ENCODE results near the gene SULT1A1.
"Not testable (repeated sequence)": the region's sequence is repeated elsewhere in the genome, so short reads cannot be mapped to it uniquely, and the experiment has no call there.

The SULT1A1 gene

DNA sequence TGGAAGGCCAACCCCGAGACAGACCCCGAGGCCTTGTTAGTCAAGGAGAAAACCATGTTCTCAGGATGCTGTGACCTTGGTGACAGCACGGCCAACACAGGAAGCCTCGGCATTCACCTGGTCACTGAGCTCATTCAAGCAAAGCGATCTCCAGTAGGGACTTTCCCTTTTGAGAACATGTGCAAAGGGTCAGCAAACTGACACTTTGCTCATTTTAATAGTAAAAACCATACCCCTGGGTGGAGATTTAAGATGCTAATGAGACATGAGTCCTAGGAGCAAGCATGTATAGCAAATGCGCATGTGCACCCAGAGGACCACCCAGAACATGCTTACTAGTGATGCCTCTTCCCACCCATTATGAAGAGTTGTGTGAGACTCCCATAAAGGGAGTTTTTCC is 7.3 kb downstream of the SULT1A1 start:
- no peaks in the 10 kb centered on the region for H3K36me3 ChIP-seq (ENCODE audit: insufficient read depth, low read length)
- H3K9ac ChIP-seq (ENCODE audit: low read depth, low read length), result no peak overlapping the region
- H3K4me1 ChIP-seq (ENCODE audit: insufficient read depth, low read length), result peaks cover 3% of the 10 kb centered on the region; the same call in 1 of the 2 replicates
- no peaks in the 10 kb centered on the region for H3K9me3 ChIP-seq (ENCODE audit: control insufficient read depth, insufficient read depth, low read length)

DNA sequence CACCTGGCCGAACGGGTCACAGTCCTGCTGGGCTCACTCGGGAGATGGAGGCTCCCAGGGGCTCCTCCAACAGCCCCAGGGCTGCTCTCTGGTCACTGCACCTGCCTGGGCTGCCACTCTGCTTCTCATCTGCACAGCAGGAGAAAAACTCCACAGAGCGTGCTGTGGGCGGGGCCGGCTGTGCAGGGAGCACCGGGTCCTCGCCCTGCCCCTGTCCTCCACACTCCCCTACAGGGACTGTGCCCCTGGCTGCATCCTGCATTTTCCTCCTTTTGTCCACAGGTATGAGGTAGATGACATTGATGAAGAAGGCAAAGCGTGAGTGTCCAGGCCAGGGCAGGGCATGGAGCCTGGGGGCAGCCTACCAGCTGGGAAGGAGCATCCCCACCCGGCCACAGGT is 7.8 kb downstream of the SULT1A1 start:
- not testable (repeated sequence) for H3K9me3 ChIP-seq (ENCODE audit: control insufficient read depth, insufficient read depth, low read length); H3K9ac ChIP-seq (ENCODE audit: low read depth, low read length); H3K4me1 ChIP-seq (ENCODE audit: insufficient read depth, low read length); H3K36me3 ChIP-seq (ENCODE audit: insufficient read depth, low read length)

DNA sequence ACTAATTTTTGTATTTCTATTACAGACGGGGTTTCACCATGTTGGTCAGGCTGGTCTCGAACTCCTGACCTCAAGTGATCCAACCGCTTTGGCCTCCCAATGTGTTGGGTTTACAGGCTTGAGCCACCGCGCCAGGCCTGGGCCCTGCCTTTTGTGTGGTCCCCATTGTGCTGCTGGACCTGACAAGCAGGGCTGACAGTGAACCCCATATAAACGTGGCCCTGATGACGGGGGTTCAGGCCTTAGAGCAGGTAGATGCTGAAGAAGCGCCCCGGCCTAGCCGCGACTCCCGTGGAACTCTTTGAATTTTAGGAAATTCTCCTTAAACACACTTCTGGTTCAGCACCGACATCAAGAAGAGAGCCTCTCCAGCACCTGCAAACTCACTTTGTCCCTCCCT is 8.3 kb downstream of the SULT1A1 start:
- not testable (repeated sequence) for H3K9me3 ChIP-seq (ENCODE audit: control insufficient read depth, insufficient read depth, low read length); H3K36me3 ChIP-seq (ENCODE audit: insufficient read depth, low read length); H3K4me1 ChIP-seq (ENCODE audit: insufficient read depth, low read length); H3K9ac ChIP-seq (ENCODE audit: low read depth, low read length)

DNA sequence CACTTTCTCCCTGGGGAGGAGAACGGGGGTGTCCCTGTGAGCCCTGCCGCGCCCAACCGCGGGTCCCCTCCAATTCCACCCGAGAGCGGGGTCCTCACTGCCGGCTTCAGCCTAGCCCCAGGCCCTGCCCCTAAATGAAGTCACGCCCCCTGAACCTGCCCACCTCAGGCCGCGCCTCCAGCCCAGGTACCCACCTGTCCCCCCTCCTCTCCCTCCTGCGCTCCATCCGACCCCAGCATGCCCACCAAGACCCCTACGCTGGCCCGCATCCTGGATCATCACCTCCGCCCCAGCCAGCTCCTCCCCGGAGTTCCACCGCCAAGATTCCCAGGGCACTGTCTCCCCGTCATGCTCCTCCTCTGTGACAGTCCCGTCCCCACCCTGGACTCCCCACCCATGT is 8.9 kb downstream of the SULT1A1 start:
- H3K9me3 ChIP-seq (ENCODE audit: control insufficient read depth, insufficient read depth, low read length); H3K9ac ChIP-seq (ENCODE audit: low read depth, low read length); H3K36me3 ChIP-seq (ENCODE audit: insufficient read depth, low read length): not testable (repeated sequence)
- peaks cover 15% of the 10 kb centered on the region; the same call in 1 of the 2 replicates for H3K4me1 ChIP-seq (ENCODE audit: insufficient read depth, low read length)

DNA sequence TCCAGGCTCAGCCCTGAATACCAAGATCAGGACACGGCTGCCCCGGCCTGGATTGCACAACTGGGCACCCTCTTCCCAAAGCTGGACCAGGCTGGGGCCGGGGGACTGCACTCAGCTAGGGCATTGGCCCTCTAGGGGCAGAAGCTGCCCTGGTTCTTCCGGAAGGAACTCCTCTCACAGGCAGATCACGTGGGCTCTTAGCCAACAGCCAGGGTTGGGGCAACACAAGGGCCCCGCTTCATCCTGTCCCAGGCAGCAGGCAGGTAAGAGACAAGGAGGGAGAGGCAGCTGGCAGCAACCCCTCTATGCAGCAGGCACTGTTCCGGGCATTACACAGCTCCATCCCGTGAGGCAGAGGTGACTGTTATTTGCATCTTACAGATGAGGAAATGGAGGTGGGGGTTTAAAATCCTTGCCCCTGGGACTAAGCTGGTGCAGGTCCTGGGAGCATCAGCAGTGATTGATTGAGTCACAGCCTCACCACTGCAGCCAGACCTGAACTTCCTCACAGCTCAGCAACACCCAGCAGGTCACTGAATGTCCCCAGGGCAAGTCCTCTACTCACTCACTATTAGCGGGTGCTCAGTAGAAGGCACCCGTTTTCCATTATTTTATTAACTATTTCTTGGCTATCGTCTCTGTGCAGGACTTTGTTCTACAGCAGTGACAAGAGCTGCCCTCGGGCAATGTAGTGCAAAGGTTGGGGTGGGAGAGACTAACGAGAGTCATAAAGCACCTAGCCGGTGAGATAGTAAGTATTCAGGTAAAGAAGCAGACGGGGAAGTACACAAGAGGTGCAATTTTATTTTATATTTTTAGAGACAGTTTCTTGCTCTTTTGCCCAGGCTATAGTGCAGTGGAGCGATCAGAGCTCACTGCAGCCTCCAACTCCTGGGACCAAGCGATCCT is 10.2 kb downstream of the SULT1A1 start:
- H3K4me1 ChIP-seq (ENCODE audit: insufficient read depth, low read length), result peaks cover 15% of the 10 kb centered on the region; the same call in 1 of the 2 replicates
- H3K9me3 ChIP-seq (ENCODE audit: control insufficient read depth, insufficient read depth, low read length); H3K36me3 ChIP-seq (ENCODE audit: insufficient read depth, low read length); H3K9ac ChIP-seq (ENCODE audit: low read depth, low read length): not testable (repeated sequence)

DNA sequence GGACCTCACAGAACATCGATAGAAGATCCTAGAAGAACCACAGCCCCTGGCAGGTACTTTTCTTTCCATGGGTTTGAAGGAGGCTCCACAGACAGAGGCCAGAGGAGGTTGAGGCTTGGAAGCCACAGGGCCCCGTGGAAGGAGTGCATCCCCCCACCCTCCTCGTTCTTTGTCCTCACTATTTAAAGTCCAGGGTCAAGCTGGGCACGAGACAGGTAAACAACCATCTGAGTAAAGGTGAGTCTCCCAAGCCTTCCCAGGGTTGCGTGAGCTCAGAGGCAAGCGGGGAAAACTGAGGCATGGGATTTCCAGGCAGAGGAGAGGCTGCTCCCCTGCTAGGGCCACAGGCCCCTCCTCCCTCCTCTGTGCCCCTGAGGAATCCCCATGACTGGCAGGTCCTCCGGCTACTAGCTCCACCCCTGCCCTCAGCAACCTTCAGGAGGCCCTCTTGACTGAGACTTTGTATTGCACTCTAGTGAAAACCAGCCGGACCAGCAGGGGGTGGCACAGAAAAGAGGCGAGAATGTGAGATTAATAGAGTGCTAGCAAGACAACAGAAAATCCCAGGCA is 12.1 kb downstream of the SULT1A1 start:
- H3K4me1 ChIP-seq (ENCODE audit: insufficient read depth, low read length), result peaks cover 15% of the 10 kb centered on the region; the same call in 1 of the 2 replicates

DNA sequence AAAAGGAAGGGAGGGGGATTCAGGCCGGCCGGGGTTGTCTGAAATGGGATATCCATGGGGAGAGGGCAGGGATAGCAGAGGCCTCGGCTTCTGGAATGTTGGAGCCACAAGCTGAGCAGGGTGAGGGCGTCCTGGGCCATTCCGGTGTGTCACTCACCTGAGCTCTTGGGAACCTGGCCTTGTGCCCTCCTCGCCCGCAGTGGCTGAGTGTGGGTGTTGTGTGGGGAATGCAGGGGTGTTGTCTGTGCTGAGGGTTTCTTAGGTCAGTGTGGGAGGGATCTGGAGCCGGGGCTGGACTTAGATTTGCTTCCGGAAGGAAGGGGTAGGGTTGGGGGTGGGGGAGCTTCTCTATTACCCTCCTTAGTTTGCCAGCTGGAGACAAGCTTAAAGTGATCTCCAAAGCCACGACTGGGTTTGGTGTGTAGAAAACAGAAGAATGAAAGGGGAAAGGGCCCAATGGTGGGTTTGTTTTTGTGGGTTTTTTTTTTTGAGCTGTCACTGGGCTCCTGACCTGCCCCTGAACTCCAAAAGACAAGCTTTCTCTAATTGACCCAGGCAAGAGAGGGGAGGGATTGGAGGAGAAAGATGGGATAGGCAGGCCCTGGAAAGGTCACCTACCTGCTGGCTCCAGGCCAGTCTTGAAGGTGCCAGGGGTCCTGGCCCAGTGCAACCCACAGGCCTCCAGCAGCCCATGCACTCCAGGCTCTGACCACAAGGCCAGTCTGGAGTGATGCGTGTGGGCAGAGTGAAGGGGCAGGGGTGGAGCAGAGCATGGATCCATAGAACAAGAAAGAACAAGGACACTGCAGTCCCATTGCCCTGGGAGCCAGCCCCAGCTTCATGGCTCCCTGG is 12.8 kb downstream of the SULT1A1 start, which contains the start of gene SULT1A2:
SULT1A2 (minus strand) TSS at position 211 of the 852 bp plus-strand sequence. CDS start 1,120 bp downstream, outside the sequence.
- no peak within 1 kb of the TSS; the same call in 1 of the 2 replicates for H3K9ac ChIP-seq (ENCODE audit: low read depth, low read length)
- peaks cover 15% of the 10 kb centered on the region; the same call in 1 of the 2 replicates for H3K4me1 ChIP-seq (ENCODE audit: insufficient read depth, low read length)
- no peaks in the 10 kb centered on the region for H3K9me3 ChIP-seq (ENCODE audit: control insufficient read depth, insufficient read depth, low read length)
- no peaks in the 10 kb centered on the region for H3K36me3 ChIP-seq (ENCODE audit: insufficient read depth, low read length)

More for the DNA sequence above, 12.1 kb downstream of the SULT1A1 start:
- H3K9ac ChIP-seq (ENCODE audit: low read depth, low read length), result no peak overlapping the region
- H3K36me3 ChIP-seq (ENCODE audit: insufficient read depth, low read length), result no peaks in the 10 kb centered on the region
- no peaks in the 10 kb centered on the region for H3K9me3 ChIP-seq (ENCODE audit: control insufficient read depth, insufficient read depth, low read length)

DNA sequence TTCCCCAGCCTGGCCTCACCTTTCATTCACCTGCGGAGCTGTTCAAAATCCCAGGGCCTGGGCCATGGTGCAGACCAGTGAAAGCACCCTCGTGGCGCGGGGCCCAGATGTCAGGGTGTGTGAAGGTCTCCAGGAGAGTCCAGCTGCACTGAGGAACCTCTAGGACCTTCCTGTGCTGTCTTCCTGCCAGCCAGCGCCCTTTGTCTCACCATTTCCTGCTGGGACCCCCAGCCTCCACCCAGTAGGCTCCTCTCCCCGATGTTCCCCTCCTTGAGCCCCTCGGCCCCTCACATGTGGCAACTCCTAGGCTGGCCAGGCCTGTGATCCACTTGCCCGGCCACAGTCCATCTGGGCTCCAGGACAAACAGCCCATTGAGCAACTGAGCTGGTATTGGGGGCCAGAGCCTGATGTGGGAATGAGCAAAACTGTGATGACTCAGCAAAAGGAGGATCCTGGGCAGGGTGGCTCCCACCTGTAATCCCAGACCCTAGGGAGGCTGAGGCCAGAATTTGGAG is 13.7 kb downstream of the SULT1A1 start:
- Histone ChIP-seq H3K9me3 (ENCODE audit: control insufficient read depth, insufficient read depth, low read length) (no peaks in the 10 kb centered on the region), H3K36me3 (ENCODE audit: insufficient read depth, low read length) (no peaks in the 10 kb centered on the region), H3K9ac (ENCODE audit: low read depth, low read length) (no peak overlapping the region), H3K4me1 (ENCODE audit: insufficient read depth, low read length) (peaks cover 15% of the 10 kb centered on the region; the same call in 1 of the 2 replicates)

DNA sequence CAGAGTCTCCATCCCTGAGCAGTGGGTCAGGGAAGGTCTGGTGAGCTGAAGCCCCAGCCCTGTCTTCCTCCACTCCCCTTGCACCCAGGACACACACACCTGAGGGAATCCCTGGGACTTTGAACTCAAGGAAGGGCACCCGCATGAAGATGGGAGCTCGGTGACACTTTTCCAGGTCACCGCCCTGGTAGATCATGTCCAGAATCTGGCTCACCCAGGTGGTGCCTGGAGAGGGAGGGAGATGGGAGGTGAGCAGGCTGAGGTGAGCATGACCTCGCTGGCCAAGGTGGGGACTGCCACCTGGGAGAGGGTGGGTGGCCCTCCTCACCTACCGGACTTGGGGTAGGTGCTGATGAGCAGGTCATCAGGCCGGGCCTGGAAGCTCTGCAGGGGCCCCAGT is 14.4 kb downstream of the SULT1A1 start:
- not testable (repeated sequence) for H3K36me3 ChIP-seq (ENCODE audit: insufficient read depth, low read length); H3K9me3 ChIP-seq (ENCODE audit: control insufficient read depth, insufficient read depth, low read length)
- H3K4me1 ChIP-seq (ENCODE audit: insufficient read depth, low read length), result peaks cover 15% of the 10 kb centered on the region; the same call in 1 of the 2 replicates

DNA sequence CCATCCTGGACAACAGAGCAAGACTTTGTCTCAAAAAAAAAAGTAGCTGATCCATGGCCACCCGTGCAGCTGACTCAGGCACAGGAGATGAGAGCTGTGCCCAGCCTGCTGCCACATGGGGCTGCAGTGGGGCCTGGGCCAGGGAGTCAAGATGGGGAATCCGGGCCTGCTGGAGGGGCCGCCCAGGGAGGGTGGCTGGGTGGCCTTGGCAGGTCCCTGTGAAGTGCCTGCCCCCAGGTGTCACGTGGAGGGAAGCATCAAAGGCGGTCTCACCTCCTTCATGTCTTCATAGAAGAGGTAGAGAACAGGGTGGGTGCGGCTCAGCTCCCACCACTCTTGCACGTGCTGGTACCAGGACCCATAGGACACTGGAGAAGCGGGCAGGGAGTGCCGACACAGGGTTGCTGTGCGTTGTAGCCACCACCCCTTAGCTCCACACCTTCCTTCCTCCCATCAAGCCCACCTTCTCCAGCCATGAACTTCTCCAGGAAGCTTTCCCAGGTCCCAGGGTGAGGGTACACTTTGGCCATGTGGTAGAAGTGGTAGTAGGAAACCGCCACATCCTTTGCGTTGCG is 16.8 kb downstream of the SULT1A1 start:
- Histone ChIP-seq H3K4me1 (ENCODE audit: insufficient read depth, low read length) (peaks cover 15% of the 10 kb centered on the region; the same call in 1 of the 2 replicates), H3K9ac (ENCODE audit: low read depth, low read length) (no peak overlapping the region), H3K36me3 (ENCODE audit: insufficient read depth, low read length) (no peaks in the 10 kb centered on the region), H3K9me3 (ENCODE audit: control insufficient read depth, insufficient read depth, low read length) (no peaks in the 10 kb centered on the region)

More for the DNA sequence above, 14.4 kb downstream of the SULT1A1 start:
- H3K9ac ChIP-seq (ENCODE audit: low read depth, low read length), result not testable (repeated sequence)

DNA sequence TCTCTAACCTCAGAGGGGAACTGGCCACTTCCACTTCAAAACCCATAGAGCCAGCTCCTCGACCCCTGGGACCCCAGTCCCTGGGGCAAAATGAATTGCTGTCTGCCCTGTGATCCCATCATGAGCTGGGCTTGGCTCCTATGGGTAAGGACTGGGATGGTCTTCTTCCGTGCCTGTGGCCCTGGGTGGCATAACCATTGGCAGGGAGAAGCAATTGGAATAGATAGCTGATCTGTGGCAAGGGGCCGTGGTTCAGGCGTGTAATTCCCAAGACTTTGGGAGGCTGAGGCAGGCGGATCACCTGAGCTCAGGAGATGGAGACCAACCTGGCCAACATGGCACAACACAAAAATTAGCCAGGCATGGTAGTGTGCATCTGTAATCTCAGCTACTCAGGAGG is 17.3 kb downstream of the SULT1A1 start:
- Histone ChIP-seq H3K36me3 (ENCODE audit: insufficient read depth, low read length) (no peaks in the 10 kb centered on the region), H3K9ac (ENCODE audit: low read depth, low read length) (no peak overlapping the region), H3K4me1 (ENCODE audit: insufficient read depth, low read length) (peaks cover 12% of the 10 kb centered on the region; the same call in 1 of the 2 replicates)

DNA sequence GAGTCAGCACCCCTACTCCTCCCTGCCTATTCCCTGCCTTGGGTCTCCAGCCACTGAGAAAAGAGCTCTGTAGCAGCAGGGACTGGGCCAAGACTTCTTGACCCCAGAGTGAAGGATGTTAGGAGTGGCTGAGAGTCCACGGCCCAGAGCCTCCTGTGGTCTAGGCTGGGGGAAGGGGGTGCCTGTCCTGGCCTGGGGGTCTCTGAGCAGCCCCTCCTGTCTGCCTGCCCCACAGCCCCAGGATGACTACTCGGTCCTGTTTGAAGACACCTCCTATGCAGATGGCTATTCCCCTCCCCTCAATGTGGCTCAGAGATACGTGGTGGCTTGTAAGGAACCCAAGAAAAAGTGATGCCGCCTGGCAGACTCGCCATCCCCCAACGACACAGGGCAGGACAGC is 18.5 kb downstream of the SULT1A1 start:
- no peaks in the 10 kb centered on the region for H3K36me3 ChIP-seq (ENCODE audit: insufficient read depth, low read length)
- H3K4me1 ChIP-seq (ENCODE audit: insufficient read depth, low read length), result peaks cover 4% of the 10 kb centered on the region; the same call in 1 of the 2 replicates
- no peak overlapping the region for H3K9ac ChIP-seq (ENCODE audit: low read depth, low read length)
- no peaks in the 10 kb centered on the region for H3K9me3 ChIP-seq (ENCODE audit: control insufficient read depth, insufficient read depth, low read length)

More for the DNA sequence above, 17.3 kb downstream of the SULT1A1 start:
- H3K9me3 ChIP-seq (ENCODE audit: control insufficient read depth, insufficient read depth, low read length), result no peaks in the 10 kb centered on the region

DNA sequence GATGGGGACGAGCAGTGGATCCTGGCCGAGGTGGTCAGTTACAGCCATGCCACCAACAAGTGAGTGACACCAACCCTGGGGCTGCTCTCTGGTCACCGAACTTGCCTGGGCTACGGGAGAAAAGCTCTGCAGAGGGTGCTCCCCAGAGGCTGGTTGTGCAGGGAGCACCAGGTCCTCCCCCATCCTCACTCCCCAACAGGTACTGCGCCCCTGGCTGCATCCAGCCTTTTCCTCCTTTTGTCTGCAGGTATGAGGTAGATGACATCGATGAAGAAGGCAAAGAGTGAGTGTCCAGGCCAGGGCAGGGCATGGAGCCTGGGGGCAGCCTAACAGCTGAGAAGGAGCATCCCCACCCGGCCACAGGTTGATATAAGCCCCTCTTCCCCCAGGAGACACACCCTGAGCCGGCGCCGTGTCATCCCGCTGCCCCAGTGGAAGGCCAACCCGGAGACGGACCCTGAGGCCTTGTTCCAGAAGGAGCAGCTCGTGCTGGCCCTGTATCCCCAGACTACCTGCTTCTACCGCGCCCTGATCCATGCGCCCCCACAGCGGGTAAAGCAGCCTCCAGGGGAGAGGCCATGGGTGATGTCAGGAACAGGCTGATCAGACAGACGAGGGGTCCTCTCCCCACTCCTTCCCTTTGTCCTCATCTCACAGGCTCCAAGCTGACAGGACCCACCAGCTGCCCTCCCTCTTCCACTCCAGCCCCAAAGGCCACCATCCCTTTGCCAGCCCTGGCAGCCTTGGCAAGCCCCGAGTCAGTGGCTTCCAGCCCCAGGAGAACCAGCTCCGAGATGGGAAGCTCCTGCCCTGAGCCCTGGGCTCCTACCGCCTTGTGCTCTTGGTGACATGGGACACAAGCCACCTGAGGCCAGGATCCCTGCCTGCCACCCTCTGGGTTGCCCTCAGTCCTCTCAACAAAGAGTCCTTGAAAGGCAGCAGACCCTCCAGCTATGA is 19.2 kb downstream of the SULT1A1 start:
- no peaks in the 10 kb centered on the region for H3K4me1 ChIP-seq (ENCODE audit: insufficient read depth, low read length)
- H3K9me3 ChIP-seq (ENCODE audit: control insufficient read depth, insufficient read depth, low read length), result no peaks in the 10 kb centered on the region
- 0 out of 2 replicates have a peak, but pooled peaks cover under 1% of the 10 kb centered on the region for H3K36me3 ChIP-seq (ENCODE audit: insufficient read depth, low read length)
- no peak overlapping the region for H3K9ac ChIP-seq (ENCODE audit: low read depth, low read length)

Data from ES-I3 (cell line).